T-helper 9 cell (primary cell): Measurements from ENCODE around the gene CFDP1.
A peak's percentile ranks its signal among the peaks of the same experiment; 100 is the strongest.
"Not testable (repeated sequence)": the region's sequence is repeated elsewhere in the genome, so short reads cannot be mapped to it uniquely, and the experiment has no call there.

Experiments used
- DNase-seq: peaks from one replicate; pipeline ENCODE4 v3.0.0-alpha.2; 2020
- total RNA-seq, 2 donors: gene quantifications; one replicate each; lab custom pipeline; 2026; lab: John Stamatoyannopoulos, UW

CFDP1 gene
- 12.8 to 21.6 reads per million in 2 donors for total RNA-seq

DNA sequence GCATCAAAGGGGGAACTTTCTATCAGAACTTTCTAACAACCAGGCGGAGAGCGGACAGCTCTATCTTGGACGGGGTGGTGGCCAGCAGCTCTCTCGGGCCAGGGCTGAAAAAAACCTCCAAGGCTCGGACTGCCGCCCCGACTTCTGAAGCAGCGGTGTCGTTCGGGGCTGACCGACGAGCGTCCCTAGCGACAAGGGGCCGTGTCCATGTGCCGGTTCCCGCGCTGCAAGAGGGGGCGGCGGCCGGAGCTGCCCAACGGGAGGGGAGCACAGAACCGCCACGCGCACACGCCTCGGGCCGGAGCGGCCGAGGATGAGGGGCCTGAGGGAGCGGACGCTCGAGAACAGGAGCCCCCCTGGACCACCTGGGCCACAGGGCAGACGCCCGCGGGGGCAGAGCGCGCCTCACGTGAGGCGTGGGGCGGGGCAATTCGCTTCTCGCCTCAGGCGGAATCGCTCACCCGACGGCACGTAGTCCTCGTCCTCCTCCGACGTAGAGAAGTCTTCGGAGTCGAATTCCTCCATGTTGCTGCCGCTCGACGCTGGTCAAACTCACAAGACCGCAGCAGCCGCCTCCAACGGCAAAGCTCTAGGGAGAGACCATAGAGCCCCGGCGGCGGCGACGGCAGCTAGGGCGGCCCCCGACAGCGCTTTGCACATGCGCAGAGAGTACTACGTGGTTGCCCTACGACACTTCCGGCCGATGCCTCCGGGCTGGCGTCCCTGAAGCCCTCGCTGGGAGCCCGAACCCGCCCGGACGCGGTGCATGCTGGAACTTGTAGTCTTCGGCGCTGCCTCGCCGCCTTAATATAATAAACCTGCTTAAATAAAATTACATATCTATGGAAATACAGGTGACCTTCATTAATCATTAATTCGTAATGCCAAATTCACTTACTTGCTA is at the start of gene CFDP1:
CFDP1 (minus strand) TSS at position 676 of the 904 bp plus-strand sequence; CDS start at position 525, 151 bp downstream.
- DNase-seq, result peak; percentile 94

- no peak for DNase-seq
Measured at GRCh38 chr16:75482434-75483205, 49.3 kb upstream of the CFDP1 start.

DNA sequence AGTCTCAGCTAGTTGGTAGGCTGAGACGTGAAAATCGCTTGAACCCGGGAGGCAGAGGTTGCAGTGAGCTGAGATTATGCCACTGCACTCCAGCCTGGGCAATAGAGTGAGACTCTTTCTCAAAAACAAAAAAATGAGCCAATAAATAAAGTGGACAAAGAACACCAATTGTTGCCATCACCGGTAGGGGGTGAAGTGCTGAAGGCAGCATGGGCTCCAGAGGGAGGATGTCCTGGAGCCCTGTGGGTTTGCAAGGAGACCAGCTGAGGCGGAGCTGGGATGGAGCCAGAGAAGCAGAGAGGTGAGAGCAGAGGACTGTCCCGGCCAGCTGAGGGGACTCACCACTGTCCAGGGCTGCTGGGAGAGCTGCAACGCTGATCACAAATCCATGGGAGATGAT is 48.2 kb upstream of the CFDP1 start:
- no peak for DNase-seq

DNA sequence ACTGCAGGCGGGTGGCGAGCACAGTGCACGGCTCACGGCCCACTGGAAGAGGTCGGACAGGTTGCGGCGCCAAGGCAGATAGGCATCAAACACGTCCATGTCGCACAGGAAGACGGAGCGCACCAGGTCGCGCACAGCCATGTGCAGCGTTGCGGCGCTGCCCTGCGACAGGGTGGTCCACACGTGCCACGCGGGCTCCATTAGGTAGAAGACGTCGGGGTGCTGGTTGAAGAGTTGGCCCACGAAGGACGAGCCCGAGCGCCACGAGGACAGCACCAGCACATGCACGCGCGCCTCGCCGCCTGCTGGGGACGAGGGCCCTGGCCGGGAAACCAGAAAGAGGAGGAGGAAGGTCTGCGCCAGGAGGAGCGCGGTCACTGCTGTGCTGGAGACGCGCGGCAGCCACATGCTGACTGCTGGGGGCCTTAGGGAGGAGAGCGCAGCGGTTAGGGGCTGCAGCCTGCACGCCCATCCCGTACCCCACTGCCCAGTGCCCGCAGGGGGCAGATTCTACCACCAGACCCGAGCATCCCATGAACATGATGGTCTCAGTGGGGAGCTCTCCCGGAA is 46.2 kb upstream of the CFDP1 start:
- DNase-seq, result no peak

DNA sequence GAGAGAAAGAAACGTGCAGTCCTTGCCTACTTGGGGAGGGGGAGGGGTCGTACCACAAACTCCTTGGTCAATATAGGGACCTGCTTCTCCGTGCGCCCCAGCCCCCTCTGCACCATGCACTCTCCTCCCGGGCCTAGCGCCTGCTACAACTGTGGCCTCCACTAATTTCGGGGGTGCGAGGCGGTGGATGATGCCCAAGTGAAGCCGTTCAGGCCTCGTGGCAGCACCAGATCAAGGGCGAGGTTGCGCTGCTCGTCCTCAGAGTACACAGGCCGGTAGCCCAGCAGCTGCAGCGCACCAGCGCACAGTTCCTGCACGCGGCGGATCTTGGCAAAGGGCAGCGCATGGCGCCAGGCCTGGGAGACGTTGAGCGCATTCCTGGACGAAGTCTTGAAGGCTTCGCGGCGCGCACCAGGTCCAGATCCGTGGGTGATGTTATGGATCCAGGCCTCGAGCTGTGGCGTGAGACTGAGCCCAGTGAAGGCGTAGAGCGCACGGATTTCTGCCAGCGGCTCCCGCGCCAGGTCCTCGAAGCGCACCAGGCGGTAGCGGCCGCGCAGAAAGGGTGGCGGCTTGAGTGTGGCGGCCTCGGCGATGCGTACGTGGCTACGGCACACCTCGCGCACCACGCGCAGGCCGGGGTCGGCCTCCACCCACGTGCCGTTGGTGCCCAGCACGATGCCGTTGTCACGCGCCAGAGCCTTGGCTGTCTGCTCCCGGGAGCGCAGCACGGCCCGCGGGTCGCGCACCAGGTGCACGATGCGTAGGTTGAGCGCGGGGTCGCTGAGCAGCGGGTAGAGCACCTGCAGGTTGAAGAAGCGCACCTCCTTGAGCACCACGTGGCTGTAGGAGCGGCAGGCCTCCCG is 45.4 kb upstream of the CFDP1 start:
- DNase-seq, result no peak

DNA sequence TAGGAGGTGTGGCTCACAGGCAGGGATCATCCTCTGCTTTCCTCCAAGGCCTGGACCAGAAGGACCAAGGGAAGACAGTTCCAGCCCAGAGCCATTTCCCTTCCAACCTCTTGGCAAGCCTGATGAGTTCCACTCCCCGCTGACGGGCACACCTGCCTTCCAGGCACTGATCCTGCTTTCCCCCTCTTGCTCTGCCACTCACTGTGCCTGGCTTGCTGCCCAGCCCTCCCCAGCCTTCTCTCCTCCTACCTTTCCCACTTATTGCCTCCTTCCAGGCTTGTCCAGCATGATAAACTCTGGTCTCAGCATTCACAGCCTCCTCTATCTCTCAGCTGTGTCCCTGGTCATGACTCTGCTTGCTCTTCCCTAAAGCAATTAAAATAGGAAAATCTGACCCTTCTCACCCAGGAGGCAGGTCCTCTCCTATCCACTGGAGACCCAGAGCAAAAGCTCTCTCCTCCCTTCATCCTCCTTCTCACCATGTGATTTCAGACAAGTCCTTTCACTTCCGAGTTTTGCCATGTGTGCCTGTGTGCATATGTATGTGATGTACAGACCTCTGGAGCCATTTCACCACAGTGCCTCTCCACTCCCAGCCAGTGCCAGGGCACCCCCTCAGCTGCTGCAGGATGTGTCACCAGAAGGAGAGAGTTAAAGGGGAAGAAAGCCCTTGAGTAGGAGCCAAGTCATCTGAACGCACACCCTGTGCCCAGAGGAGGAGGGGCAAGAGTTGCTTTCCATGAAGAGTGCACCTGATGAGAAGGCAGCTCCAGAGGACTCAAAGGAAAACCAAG is 44.6 kb upstream of the CFDP1 start:
- DNase-seq, result no peak

GRCh38 chr16:75476817-75477216 is 43.5 kb upstream of the CFDP1 start:
- no peak for DNase-seq

GRCh38 chr16:75475420-75475847 is 42.1 kb upstream of the CFDP1 start:
- no peak for DNase-seq

- DNase-seq, result no peak
Measured at GRCh38 chr16:75472908-75473877, 39.9 kb upstream of the CFDP1 start.

DNA sequence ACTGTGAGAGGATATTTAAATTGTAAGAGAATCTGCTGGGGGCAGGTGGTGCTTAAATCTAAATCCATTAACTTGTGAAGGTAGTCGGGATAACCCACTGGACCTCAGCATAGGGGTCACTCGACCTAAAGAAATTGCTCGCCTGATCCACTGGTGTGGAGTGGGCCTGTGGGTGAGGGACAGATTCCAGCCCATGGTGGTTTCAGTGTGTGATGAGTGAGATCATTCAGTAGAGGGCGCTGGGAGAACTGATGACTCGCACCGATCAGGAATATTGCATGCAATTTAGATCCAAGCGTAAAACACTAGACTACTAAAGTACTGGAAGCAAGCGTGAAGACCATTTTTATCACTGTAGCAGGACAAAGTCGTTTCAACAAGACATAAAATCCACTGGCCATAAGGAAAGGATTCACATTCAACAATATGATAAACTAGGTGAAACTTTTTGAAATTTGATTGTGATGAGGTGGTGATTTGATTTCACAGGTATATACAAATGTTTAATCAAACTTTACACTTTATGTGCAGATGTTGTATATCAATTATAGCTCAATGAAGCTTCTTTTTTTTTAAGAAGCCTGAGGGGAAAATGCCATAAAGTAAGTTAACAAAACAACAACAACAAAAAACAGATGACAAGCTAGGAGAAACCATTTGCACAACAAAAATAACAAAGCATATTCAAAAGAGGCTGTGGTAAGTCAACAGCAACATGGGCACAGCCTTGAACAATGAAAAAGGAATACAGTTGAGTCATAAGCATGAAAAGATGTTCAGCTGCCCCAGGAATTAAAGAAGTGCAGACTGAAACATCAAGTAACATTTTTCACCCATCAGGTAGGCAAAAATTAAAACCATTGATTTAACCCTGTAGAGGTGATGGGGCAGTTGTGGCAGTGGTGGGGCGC is 38.7 kb upstream of the CFDP1 start:
- DNase-seq, result peak; percentile 18

DNA sequence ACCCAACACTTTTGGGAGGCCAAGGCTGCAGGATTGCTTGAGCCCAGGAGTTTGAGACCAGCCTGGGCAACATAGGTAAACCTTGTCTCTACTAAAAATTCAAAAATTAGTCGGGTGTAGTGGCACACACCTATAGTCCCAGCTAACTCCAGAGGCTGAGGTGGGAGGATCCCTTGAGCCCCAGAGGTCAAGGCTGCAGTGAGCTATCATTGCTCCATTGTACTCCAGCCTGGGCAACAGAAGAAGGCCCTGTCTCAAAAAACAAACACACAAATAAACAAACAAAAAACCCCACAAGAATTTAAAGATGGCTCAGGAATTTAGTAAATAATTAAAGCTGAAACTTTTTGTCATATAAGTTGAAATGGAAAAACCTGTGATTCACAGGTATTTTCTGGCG is 33.5 kb upstream of the CFDP1 start:
- DNase-seq, result no peak

GRCh38 chr16:75464122-75464918 is 31.0 kb upstream of the CFDP1 start, which contains the start of gene TMEM170A:
Gene TMEM170A, minus strand, starts transcription at chr16:75464689. Its CDS starts 89 bp downstream, at chr16:75464600.
- peak; percentile 99 for DNase-seq

DNA sequence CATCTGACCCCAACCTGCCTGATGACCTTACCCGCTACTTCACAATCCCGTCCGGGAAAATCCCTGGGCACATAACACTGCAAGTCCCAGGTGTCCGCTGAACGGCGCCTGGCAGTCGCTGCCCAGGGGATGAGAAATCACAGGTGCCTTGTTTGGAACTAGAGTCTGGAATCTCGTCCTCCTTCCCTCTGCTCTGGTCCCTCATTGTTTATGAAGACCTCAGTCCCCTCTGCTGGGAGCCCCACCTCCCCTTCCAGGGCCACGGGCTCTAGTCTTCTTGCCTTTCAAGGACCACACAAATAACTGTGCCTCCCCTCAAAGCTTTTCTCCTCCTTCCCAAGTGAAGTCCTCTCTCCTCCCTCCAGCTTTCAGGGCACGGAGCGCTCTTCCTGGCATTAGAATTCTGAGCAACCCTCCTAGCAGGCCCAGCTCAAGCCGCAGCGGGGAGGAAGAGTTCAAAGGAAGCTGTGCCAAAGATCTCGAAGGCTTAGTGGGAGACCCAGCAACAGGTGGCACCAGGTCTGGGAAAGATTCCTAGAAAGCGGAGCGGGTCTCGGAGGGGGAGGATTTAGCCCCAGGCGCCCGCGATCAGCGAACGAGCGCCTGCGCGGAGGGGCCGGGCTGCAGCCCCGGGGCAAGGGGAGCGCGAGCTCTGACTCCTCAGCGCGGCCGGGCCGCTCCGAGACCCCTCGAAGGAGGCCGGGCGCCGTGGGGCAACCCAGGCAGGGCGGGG is 30.3 kb upstream of the CFDP1 start:
- not testable (repeated sequence) for DNase-seq

- no peak for DNase-seq
Measured at GRCh38 chr16:75462806-75463205, 29.5 kb upstream of the CFDP1 start.

GRCh38 chr16:75461575-75461974 is 28.3 kb upstream of the CFDP1 start:
- no peak for DNase-seq

GRCh38 chr16:75460446-75460845 is 27.1 kb upstream of the CFDP1 start:
- no peak for DNase-seq

- no peak for DNase-seq
Measured at GRCh38 chr16:75459691-75460090, 26.4 kb upstream of the CFDP1 start.
